Measurements from ENCODE around the gene CRBN.

CRBN gene

DNA sequence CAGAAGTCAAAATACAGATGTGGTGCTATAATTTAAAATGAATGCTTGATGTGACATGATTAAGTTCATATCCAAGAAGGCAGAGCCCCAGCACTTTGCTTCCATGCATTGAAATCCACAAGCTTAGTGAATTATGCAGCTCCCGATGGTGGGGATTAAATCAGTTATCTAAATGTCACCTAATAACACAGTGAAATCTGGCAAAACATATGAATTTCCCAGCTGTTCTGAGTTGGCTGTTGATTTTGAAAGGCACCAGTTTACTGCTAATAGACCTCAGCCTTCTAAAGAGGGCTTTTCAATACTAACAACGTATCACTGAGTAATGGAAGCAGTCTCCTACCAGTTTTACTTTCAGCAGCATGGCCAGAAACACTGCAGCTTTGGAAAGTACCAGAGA is 19.8 kb upstream of the CRBN start:
- TF ChIP-seq OSR1 (CRISPR knock-in tag; IDR thresholded peaks at IDR 0.05) (no peak), SNAI2 (CRISPR knock-in tag; IDR thresholded peaks at IDR 0.05) (no peak), PPARA (CRISPR knock-in tag; IDR thresholded peaks at IDR 0.05; ENCODE audit: borderline replicate concordance) (no peak), CSDC2 (CRISPR knock-in tag; IDR thresholded peaks at IDR 0.05) (no peak), BACH2 (CRISPR knock-in tag; IDR thresholded peaks at IDR 0.05; ENCODE audit: borderline replicate concordance) (no peak), ISL1 (CRISPR knock-in tag; IDR thresholded peaks at IDR 0.05) (no peak), ARNTL (CRISPR knock-in tag; IDR thresholded peaks at IDR 0.05; ENCODE audit: borderline replicate concordance, low read depth) (no peak), ZFP3 (CRISPR knock-in tag; IDR thresholded peaks at IDR 0.05) (no peak), ZC3H10 (CRISPR knock-in tag; IDR thresholded peaks at IDR 0.05) (no peak), ZNF70 (CRISPR knock-in tag; IDR thresholded peaks at IDR 0.05) (no peak), TCF4 (CRISPR knock-in tag; IDR thresholded peaks at IDR 0.05; ENCODE audit: borderline replicate concordance) (no peak)
- TF ChIP-seq, protein P1, sequence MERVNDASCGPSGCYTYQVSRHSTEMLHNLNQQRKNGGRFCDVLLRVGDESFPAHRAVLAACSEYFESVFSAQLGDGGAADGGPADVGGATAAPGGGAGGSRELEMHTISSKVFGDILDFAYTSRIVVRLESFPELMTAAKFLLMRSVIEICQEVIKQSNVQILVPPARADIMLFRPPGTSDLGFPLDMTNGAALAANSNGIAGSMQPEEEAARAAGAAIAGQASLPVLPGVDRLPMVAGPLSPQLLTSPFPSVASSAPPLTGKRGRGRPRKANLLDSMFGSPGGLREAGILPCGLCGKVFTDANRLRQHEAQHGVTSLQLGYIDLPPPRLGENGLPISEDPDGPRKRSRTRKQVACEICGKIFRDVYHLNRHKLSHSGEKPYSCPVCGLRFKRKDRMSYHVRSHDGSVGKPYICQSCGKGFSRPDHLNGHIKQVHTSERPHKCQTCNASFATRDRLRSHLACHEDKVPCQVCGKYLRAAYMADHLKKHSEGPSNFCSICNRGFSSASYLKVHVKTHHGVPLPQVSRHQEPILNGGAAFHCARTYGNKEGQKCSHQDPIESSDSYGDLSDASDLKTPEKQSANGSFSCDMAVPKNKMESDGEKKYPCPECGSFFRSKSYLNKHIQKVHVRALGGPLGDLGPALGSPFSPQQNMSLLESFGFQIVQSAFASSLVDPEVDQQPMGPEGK (CRISPR knock-in tag; IDR thresholded peaks at IDR 0.05; ENCODE audit: borderline replicate concordance): no peak
- TF ChIP-seq, protein P2, sequence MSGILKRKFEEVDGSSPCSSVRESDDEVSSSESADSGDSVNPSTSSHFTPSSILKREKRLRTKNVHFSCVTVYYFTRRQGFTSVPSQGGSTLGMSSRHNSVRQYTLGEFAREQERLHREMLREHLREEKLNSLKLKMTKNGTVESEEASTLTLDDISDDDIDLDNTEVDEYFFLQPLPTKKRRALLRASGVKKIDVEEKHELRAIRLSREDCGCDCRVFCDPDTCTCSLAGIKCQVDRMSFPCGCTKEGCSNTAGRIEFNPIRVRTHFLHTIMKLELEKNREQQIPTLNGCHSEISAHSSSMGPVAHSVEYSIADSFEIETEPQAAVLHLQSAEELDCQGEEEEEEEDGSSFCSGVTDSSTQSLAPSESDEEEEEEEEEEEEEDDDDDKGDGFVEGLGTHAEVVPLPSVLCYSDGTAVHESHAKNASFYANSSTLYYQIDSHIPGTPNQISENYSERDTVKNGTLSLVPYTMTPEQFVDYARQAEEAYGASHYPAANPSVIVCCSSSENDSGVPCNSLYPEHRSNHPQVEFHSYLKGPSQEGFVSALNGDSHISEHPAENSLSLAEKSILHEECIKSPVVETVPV (CRISPR knock-in tag; IDR thresholded peaks at IDR 0.05): no peak
- TF ChIP-seq, protein P3, sequence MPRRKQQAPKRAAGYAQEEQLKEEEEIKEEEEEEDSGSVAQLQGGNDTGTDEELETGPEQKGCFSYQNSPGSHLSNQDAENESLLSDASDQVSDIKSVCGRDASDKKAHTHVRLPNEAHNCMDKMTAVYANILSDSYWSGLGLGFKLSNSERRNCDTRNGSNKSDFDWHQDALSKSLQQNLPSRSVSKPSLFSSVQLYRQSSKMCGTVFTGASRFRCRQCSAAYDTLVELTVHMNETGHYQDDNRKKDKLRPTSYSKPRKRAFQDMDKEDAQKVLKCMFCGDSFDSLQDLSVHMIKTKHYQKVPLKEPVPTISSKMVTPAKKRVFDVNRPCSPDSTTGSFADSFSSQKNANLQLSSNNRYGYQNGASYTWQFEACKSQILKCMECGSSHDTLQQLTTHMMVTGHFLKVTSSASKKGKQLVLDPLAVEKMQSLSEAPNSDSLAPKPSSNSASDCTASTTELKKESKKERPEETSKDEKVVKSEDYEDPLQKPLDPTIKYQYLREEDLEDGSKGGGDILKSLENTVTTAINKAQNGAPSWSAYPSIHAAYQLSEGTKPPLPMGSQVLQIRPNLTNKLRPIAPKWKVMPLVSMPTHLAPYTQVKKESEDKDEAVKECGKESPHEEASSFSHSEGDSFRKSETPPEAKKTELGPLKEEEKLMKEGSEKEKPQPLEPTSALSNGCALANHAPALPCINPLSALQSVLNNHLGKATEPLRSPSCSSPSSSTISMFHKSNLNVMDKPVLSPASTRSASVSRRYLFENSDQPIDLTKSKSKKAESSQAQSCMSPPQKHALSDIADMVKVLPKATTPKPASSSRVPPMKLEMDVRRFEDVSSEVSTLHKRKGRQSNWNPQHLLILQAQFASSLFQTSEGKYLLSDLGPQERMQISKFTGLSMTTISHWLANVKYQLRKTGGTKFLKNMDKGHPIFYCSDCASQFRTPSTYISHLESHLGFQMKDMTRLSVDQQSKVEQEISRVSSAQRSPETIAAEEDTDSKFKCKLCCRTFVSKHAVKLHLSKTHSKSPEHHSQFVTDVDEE (CRISPR knock-in tag; IDR thresholded peaks at IDR 0.05): no peak

DNA sequence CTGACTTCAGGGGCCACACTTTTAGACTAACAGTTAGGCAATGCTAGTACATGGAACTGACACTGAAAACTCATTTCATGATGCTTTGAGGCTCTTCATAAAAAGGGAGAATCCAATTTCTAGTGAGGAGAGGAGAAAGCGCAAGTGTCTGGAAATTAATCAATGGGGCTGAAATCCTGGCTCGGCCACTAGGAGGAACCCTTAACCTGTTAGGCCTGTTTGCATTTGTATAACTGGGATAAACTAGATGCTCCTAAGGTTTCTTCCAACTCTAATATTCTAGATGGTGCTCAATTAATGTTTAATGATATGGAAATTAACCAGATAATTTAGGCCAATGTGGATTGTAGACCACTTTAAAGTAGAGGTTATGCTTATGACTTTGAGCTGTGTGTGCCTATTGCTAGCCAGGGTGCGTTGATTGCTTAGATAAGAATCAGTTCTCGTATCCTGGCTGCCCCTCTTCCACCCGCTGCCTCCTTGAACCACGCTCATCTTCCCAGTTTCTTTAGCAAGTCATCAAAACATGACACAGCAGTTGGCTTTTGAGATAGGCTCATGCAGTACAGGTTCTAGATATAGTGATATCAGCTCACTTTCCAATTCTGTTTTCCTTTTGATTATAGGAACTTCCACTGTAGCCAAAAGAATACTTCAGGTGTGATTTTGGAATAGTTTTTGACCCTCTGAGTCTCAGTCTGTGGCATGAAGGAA is 16.8 kb upstream of the CRBN start:
- no peak for TF ChIP-seq CSDC2 (CRISPR knock-in tag; IDR thresholded peaks at IDR 0.05)
- no peak for TF ChIP-seq RARB (CRISPR knock-in tag; IDR thresholded peaks at IDR 0.05)
- no peak for TF ChIP-seq BACH2 (CRISPR knock-in tag; IDR thresholded peaks at IDR 0.05; ENCODE audit: borderline replicate concordance)
- TF ChIP-seq, protein P1 (CRISPR knock-in tag; IDR thresholded peaks at IDR 0.05; ENCODE audit: borderline replicate concordance): no peak
- TF ChIP-seq ARNTL (CRISPR knock-in tag; IDR thresholded peaks at IDR 0.05; ENCODE audit: borderline replicate concordance, low read depth): no peak
- no peak for TF ChIP-seq ZFP3 (CRISPR knock-in tag; IDR thresholded peaks at IDR 0.05)
- no peak for TF ChIP-seq ZNF565 (CRISPR knock-in tag; conservative IDR thresholded peaks at IDR 0.05; ENCODE audit: low read depth)
- TF ChIP-seq, protein P4, sequence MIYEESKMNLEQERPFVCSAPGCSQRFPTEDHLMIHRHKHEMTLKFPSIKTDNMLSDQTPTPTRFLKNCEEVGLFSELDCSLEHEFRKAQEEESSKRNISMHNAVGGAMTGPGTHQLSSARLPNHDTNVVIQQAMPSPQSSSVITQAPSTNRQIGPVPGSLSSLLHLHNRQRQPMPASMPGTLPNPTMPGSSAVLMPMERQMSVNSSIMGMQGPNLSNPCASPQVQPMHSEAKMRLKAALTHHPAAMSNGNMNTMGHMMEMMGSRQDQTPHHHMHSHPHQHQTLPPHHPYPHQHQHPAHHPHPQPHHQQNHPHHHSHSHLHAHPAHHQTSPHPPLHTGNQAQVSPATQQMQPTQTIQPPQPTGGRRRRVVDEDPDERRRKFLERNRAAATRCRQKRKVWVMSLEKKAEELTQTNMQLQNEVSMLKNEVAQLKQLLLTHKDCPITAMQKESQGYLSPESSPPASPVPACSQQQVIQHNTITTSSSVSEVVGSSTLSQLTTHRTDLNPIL (CRISPR knock-in tag; IDR thresholded peaks at IDR 0.05; ENCODE audit: low read depth): no peak
- no peak for TF ChIP-seq PPARA (CRISPR knock-in tag; IDR thresholded peaks at IDR 0.05; ENCODE audit: borderline replicate concordance)
- TF ChIP-seq GLIS3 (CRISPR knock-in tag; IDR thresholded peaks at IDR 0.05): no peak
- no peak for TF ChIP-seq ISL1 (CRISPR knock-in tag; IDR thresholded peaks at IDR 0.05)
- TF ChIP-seq, protein P3 (CRISPR knock-in tag; IDR thresholded peaks at IDR 0.05): no peak
- TF ChIP-seq, protein P5, sequence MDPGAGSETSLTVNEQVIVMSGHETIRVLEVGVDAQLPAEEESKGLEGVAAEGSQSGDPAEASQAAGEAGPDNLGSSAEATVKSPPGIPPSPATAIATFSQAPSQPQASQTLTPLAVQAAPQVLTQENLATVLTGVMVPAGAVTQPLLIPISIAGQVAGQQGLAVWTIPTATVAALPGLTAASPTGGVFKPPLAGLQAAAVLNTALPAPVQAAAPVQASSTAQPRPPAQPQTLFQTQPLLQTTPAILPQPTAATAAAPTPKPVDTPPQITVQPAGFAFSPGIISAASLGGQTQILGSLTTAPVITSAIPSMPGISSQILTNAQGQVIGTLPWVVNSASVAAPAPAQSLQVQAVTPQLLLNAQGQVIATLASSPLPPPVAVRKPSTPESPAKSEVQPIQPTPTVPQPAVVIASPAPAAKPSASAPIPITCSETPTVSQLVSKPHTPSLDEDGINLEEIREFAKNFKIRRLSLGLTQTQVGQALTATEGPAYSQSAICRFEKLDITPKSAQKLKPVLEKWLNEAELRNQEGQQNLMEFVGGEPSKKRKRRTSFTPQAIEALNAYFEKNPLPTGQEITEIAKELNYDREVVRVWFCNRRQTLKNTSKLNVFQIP (CRISPR knock-in tag; IDR thresholded peaks at IDR 0.05; ENCODE audit: borderline replicate concordance, low read depth): no peak
- no peak for TF ChIP-seq TCF4 (CRISPR knock-in tag; IDR thresholded peaks at IDR 0.05; ENCODE audit: borderline replicate concordance)
- no peak for TF ChIP-seq SNAI2 (CRISPR knock-in tag; IDR thresholded peaks at IDR 0.05)
- TF ChIP-seq ZNF8 (CRISPR knock-in tag; IDR thresholded peaks at IDR 0.05): no peak
- peak; percentile 68 for ATAC-seq

More for the DNA sequence above, 19.8 kb upstream of the CRBN start:
- no peak for ATAC-seq
